OCI-LY7 (cell line): ENCODE results near the gene FGF18.

Experiments
- EZH2phosphoT487 ChIP-seq: fragments of 200-600 bp; sonication (generic); IDR thresholded peaks from 2 replicates; pipeline ENCODE4 v1.6.1; 2018; ENCODE audit warnings: low read depth, borderline replicate concordance, mild to moderate bottlenecking, mixed run types, antibody characterized with exemption, low read length, moderate library complexity, mixed read lengths
- TF ChIP-seq, protein P1 (sequence below): fragments of 200-600 bp; sonication (generic); conservative IDR thresholded peaks from 2 replicates; pipeline ENCODE4 v1.5.1; 2014; ENCODE audit warnings: mild to moderate bottlenecking, antibody characterized with exemption, low read length, moderate library complexity, mixed read lengths

DNA sequence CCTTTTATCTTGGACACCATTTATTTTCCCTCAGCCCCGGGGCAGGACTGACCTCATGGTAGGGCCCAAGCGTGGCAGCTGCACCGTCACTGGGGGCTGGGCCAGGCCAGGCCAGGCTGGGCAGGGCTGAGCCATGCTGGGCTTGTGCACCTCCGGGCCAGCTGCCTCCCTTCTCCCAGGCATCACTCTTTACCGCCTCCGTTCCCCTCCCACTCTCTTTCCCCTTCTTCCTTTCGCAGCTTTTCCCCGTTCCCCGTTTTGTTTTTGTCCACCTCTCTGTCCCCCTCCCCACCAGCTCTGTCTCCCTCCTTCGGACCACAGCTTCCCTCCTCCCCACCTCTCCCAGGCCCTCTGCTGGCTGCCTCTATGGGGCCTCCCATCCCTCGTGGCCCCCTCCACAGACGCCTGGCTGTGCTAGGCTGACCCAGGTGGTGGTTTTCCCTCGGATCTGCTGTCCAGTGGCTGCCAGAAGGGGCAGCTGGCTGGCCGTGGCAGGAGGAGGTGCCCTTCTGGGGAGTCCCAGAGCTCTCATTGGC lies 17.9 kb downstream of the FGF18 start:
- TF ChIP-seq, protein P1, sequence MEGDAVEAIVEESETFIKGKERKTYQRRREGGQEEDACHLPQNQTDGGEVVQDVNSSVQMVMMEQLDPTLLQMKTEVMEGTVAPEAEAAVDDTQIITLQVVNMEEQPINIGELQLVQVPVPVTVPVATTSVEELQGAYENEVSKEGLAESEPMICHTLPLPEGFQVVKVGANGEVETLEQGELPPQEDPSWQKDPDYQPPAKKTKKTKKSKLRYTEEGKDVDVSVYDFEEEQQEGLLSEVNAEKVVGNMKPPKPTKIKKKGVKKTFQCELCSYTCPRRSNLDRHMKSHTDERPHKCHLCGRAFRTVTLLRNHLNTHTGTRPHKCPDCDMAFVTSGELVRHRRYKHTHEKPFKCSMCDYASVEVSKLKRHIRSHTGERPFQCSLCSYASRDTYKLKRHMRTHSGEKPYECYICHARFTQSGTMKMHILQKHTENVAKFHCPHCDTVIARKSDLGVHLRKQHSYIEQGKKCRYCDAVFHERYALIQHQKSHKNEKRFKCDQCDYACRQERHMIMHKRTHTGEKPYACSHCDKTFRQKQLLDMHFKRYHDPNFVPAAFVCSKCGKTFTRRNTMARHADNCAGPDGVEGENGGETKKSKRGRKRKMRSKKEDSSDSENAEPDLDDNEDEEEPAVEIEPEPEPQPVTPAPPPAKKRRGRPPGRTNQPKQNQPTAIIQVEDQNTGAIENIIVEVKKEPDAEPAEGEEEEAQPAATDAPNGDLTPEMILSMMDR = no peak
- TF ChIP-seq EZH2phosphoT487 = no peak
